NB4 (cell line): ENCODE data around the gene RSRC1.

ENCODE experiments used
- DNase-seq: peaks from one replicate; pipeline ENCODE4 v3.0.0; 2010; ENCODE audit warnings: low read depth
- H3K4me3 ChIP-seq: one replicate; pipeline ENCODE4 v1.5.1; 2011; ENCODE audit warnings: mild to moderate bottlenecking, low read depth, low read length, moderate library complexity
- CTCF ChIP-seq: IDR thresholded peaks from one replicate; pipeline ENCODE4 v1.5.1; 2012; ENCODE audit warnings: low read depth, low read length
- MAX ChIP-seq: IDR thresholded peaks from 2 replicates; pipeline ENCODE4 v1.6.1; 2011; ENCODE audit warnings: low read depth, low read length
- MYC ChIP-seq: IDR thresholded peaks from 2 replicates; pipeline ENCODE4 v1.6.1; 2011; ENCODE audit warnings: low read depth, low read length
- POLR2A ChIP-seq: IDR thresholded peaks from 2 replicates; pipeline ENCODE4 v1.6.1; 2011; ENCODE audit warnings: mild to moderate bottlenecking; ENCODE audit not compliant: insufficient read length; ENCODE audit errors: extremely low read depth

Gene RSRC1

GRCh38 chr3:158463556-158463955 is 353.7 kb downstream of the RSRC1 start:
- DNase-seq: no peak
- no peak for TF ChIP-seq MAX
- no peak for TF ChIP-seq POLR2A
- TF ChIP-seq CTCF: no peak
- no peak for TF ChIP-seq MYC
- no peak overlapping the region for H3K4me3 ChIP-seq

GRCh38 chr3:158465074-158465473 is 355.2 kb downstream of the RSRC1 start:
- no peak overlapping the region for H3K4me3 ChIP-seq
- TF ChIP-seq POLR2A (no peak), MAX (no peak), MYC (no peak), CTCF (no peak)
- no peak for DNase-seq

GRCh38 chr3:158470944-158471638 is 361.2 kb downstream of the RSRC1 start:
- H3K4me3 ChIP-seq: no peak overlapping the region
- no peak for TF ChIP-seq MYC
- no peak for TF ChIP-seq CTCF
- no peak for TF ChIP-seq POLR2A
- no peak for TF ChIP-seq MAX
- no peak for DNase-seq

GRCh38 chr3:158471639-158472294 is 361.9 kb downstream of the RSRC1 start:
- TF ChIP-seq CTCF (no peak), MYC (no peak), MAX (no peak), POLR2A (no peak)
- H3K4me3 ChIP-seq: no peak overlapping the region
- DNase-seq: no peak

- H3K4me3 ChIP-seq: no peak overlapping the region
- TF ChIP-seq MAX (no peak), CTCF (no peak), MYC (no peak), POLR2A (no peak)
- DNase-seq: no peak
Measured at GRCh38 chr3:158479051-158479450, 369.2 kb downstream of the RSRC1 start.
